Mucosa of descending colon (tissue), 3 donors: ENCODE results near the gene COX10. TPM values are rescaled to one million over a fixed set of nuclear protein-coding genes. Genes with fewer than 3 reads are reported as not detected.
A peak's percentile ranks its signal among the peaks of the same experiment; 100 is the strongest.

Source experiments
- ATAC-seq: fragments of 200-7000 bp; cut with Tn5 transposase; one replicate; pipeline ENCODE4 v1.9.1; 2020; ENCODE audit warnings: mild to moderate bottlenecking, moderate library complexity
- DNase-seq, 3 donors: peaks; one replicate each; pipeline ENCODE4 v3.0.0-alpha.2; 2020
- H3K36me3 ChIP-seq: fragments of 200-600 bp; one replicate; pipeline ENCODE4 v1.8.0; 2021; ENCODE audit warnings: low read depth, mild to moderate bottlenecking
- H3K4me1 ChIP-seq: fragments of 200-600 bp; one replicate; pipeline ENCODE4 v1.8.0; 2021; ENCODE audit warnings: low read depth, mild to moderate bottlenecking
- H3K4me3 ChIP-seq: fragments of 200-600 bp; one replicate; pipeline ENCODE4 v1.8.0; 2021; ENCODE audit warnings: mild to moderate bottlenecking
- H3K9me3 ChIP-seq: fragments of 200-600 bp; one replicate; pipeline ENCODE4 v1.8.0; 2021; ENCODE audit warnings: mild to moderate bottlenecking
- CTCF ChIP-seq: fragments of 200-600 bp; IDR thresholded peaks from one replicate; pipeline ENCODE4 v1.8.0; 2022; ENCODE audit warnings: antibody characterized with exemption, mild to moderate bottlenecking
- intact Hi-C, 2 donors: fragments of 100-400 bp; cut with DNase I in 1 of 2; cut with micrococcal nuclease in 1 of 2; formaldehyde crosslinking; loops; one replicate each; pipeline versions ENCODE4 v1.11.0 to v1.11.1; 2022; cut with DNase I, micrococcal nuclease
- total RNA-seq, 3 donors: library from RNA; stranded (reverse); fragmentation: NEBNext Ultra II Directional in 2 of 3; extraction: Animal tissue kit (Norgen Biotek cat#: 25700) in 2 of 3; gene quantifications; one replicate each; pipeline versions ENCODE4 v1.2.1 to v1.2.4, GENCODE V29; 2021 to 2023
- donor health status: DM: no; HTN: no; CAD: no; lungs with moderate emphysema.
- donor health status: DM: no; HTN: no; CAD: no.
- donor health status: DM: no; HTN: yes; CAD: no.

COX10 gene
- total RNA-seq, 3 donors from 2014 or later, result 24.9 to 36.3 (median 35.5) TPM

GRCh38 chr17:14204546-14204945 lies 135.2 kb downstream of the COX10 start:
- no peaks in the 10 kb centered on the region for H3K9me3 ChIP-seq
- no peaks in the 10 kb centered on the region for H3K36me3 ChIP-seq
- DNase-seq (no peak), ATAC-seq (no peak)
- H3K4me1 ChIP-seq, result peaks cover 19% of the 10 kb centered on the region
- H3K4me3 ChIP-seq, result no peak overlapping the region
- TF ChIP-seq CTCF, result no peak
- intact Hi-C loops, result no loop called here

- TF ChIP-seq CTCF, result no peak
- H3K4me1 ChIP-seq, result peaks cover 18% of the 10 kb centered on the region
- H3K36me3 ChIP-seq, result no peaks in the 10 kb centered on the region
- H3K9me3 ChIP-seq, result no peaks in the 10 kb centered on the region
- no peak overlapping the region for H3K4me3 ChIP-seq
- intact Hi-C loops, result no loop called here
- DNase-seq (no peak), ATAC-seq (no peak)
These were observed 136.1 kb downstream of the COX10 start for GRCh38 chr17:14205380-14205779.

- H3K9me3 ChIP-seq, result no peaks in the 10 kb centered on the region
- ATAC-seq (peak; percentile 93), DNase-seq (peak; percentile 82 to 86 (median 84))
- intact Hi-C loops, result no loop called here
- H3K4me1 ChIP-seq, result peaks cover 12% of the 10 kb centered on the region
- H3K4me3 ChIP-seq, result no peak overlapping the region
- no peak for TF ChIP-seq CTCF
- no peaks in the 10 kb centered on the region for H3K36me3 ChIP-seq
These were observed 136.7 kb downstream of the COX10 start for GRCh38 chr17:14205992-14206461.

GRCh38 chr17:14206891-14207290 lies 137.6 kb downstream of the COX10 start:
- DNase-seq (no peak), ATAC-seq (no peak)
- H3K4me1 ChIP-seq, result peaks cover 5% of the 10 kb centered on the region
- no peak overlapping the region for H3K4me3 ChIP-seq
- H3K36me3 ChIP-seq, result no peaks in the 10 kb centered on the region
- no peaks in the 10 kb centered on the region for H3K9me3 ChIP-seq
- intact Hi-C loops, result no loop called here
- TF ChIP-seq CTCF, result no peak

GRCh38 chr17:14207791-14208190 lies 138.5 kb downstream of the COX10 start:
- Histone ChIP-seq H3K4me1 (peaks cover 5% of the 10 kb centered on the region), H3K4me3 (no peak overlapping the region), H3K9me3 (no peaks in the 10 kb centered on the region), H3K36me3 (no peaks in the 10 kb centered on the region)
- DNase-seq, result no peak
- ATAC-seq, result no peak
- TF ChIP-seq CTCF, result no peak
- intact Hi-C loops, result no loop called here

GRCh38 chr17:14209215-14209614 lies 139.9 kb downstream of the COX10 start:
- Histone ChIP-seq H3K36me3 (no peaks in the 10 kb centered on the region), H3K4me3 (no peak overlapping the region), H3K9me3 (no peaks in the 10 kb centered on the region), H3K4me1 (peaks cover 5% of the 10 kb centered on the region)
- DNase-seq (no peak), ATAC-seq (no peak)
- no peak for TF ChIP-seq CTCF
- intact Hi-C loops, result no loop called here
